ENCODE measurements around the gene C6orf120. TPM values are rescaled to one million over a fixed set of nuclear protein-coding genes. Genes with fewer than 3 reads are reported as not detected.

Gene C6orf120
- total RNA-seq, 1 donor from 2014 or later, result 42.9 TPM

GRCh38 chr6:169657284-169657610 lies 44.7 kb upstream of the C6orf120 start:
- Histone ChIP-seq H3K4me3 (ENCODE audit: low read depth, low read length) (no peak overlapping the region), H3K36me3 (ENCODE audit: control insufficient read depth, insufficient read depth, low read length) (peaks cover 1% of the 10 kb centered on the region), H3K27me3 (ENCODE audit: control insufficient read depth, insufficient read depth, low read length) (no peaks in the 10 kb centered on the region)
- no peak for TF ChIP-seq CTCF (IDR thresholded peaks at IDR 0.05; ENCODE audit: insufficient read depth, low read length, poor library complexity, severe bottlenecking)
- DNase-seq (ENCODE audit: low read depth), result no peak

- no peak overlapping the region for H3K4me3 ChIP-seq (ENCODE audit: low read depth, low read length)
- H3K36me3 ChIP-seq (ENCODE audit: control insufficient read depth, insufficient read depth, low read length), result peaks cover 1% of the 10 kb centered on the region
- DNase-seq (ENCODE audit: low read depth), result no peak
- no peak for TF ChIP-seq CTCF (IDR thresholded peaks at IDR 0.05; ENCODE audit: insufficient read depth, low read length, poor library complexity, severe bottlenecking)
- no peaks in the 10 kb centered on the region for H3K27me3 ChIP-seq (ENCODE audit: control insufficient read depth, insufficient read depth, low read length)
Measured at GRCh38 chr6:169659820-169660610, 41.9 kb upstream of the C6orf120 start.

- Histone ChIP-seq H3K4me3 (ENCODE audit: low read depth, low read length) (no peak overlapping the region), H3K27me3 (ENCODE audit: control insufficient read depth, insufficient read depth, low read length) (no peaks in the 10 kb centered on the region), H3K36me3 (ENCODE audit: control insufficient read depth, insufficient read depth, low read length) (peaks cover 1% of the 10 kb centered on the region)
- no peak for TF ChIP-seq CTCF (IDR thresholded peaks at IDR 0.05; ENCODE audit: insufficient read depth, low read length, poor library complexity, severe bottlenecking)
- DNase-seq (ENCODE audit: low read depth), result no peak
Measured at GRCh38 chr6:169660751-169661390, 41.1 kb upstream of the C6orf120 start.

- DNase-seq (ENCODE audit: low read depth), result no peak
- Histone ChIP-seq H3K4me3 (ENCODE audit: low read depth, low read length) (no peak overlapping the region), H3K36me3 (ENCODE audit: control insufficient read depth, insufficient read depth, low read length) (peaks cover 1% of the 10 kb centered on the region), H3K27me3 (ENCODE audit: control insufficient read depth, insufficient read depth, low read length) (no peaks in the 10 kb centered on the region)
- no peak for TF ChIP-seq CTCF (IDR thresholded peaks at IDR 0.05; ENCODE audit: insufficient read depth, low read length, poor library complexity, severe bottlenecking)
Measured at GRCh38 chr6:169661391-169661756, 40.6 kb upstream of the C6orf120 start.

- Histone ChIP-seq H3K36me3 (ENCODE audit: control insufficient read depth, insufficient read depth, low read length) (peaks cover 1% of the 10 kb centered on the region), H3K27me3 (ENCODE audit: control insufficient read depth, insufficient read depth, low read length) (no peaks in the 10 kb centered on the region), H3K4me3 (ENCODE audit: low read depth, low read length) (no peak overlapping the region)
- no peak for DNase-seq (ENCODE audit: low read depth)
- TF ChIP-seq CTCF (IDR thresholded peaks at IDR 0.05; ENCODE audit: insufficient read depth, low read length, poor library complexity, severe bottlenecking), result no peak
Measured at GRCh38 chr6:169663468-169663867, 38.5 kb upstream of the C6orf120 start.
